ENCODE data around the gene CEP164.

DNA sequence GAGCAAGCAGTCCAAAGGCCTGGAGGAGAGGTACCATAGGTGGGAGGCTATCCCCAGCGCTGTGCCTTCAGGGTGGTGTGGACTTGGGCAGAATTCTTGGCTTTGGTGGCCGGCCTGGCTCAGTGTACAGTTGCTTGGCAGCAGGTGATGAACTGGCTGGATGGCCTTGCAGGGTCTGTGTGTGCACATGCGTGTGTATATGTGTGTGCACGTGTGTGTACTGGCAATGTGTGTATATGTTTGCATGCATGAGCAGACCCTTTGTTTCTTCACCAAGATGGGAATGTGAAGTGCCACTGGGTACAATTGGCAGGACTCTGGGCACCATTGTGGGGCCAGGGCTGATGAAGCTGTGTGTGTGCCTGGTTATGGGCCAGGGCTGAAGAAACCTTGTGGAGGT is 53.0 kb downstream of the CEP164 start:
- TF ChIP-seq, protein P1, sequence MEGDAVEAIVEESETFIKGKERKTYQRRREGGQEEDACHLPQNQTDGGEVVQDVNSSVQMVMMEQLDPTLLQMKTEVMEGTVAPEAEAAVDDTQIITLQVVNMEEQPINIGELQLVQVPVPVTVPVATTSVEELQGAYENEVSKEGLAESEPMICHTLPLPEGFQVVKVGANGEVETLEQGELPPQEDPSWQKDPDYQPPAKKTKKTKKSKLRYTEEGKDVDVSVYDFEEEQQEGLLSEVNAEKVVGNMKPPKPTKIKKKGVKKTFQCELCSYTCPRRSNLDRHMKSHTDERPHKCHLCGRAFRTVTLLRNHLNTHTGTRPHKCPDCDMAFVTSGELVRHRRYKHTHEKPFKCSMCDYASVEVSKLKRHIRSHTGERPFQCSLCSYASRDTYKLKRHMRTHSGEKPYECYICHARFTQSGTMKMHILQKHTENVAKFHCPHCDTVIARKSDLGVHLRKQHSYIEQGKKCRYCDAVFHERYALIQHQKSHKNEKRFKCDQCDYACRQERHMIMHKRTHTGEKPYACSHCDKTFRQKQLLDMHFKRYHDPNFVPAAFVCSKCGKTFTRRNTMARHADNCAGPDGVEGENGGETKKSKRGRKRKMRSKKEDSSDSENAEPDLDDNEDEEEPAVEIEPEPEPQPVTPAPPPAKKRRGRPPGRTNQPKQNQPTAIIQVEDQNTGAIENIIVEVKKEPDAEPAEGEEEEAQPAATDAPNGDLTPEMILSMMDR (conservative IDR thresholded peaks at IDR 0.05; ENCODE audit: low read depth, low read length) = no peak
- TF ChIP-seq EZH2 (IDR thresholded peaks at IDR 0.05; ENCODE audit: low read length, unreplicated experiment) (no peak), EZH2phosphoT487 (IDR thresholded peaks at IDR 0.05; ENCODE audit: borderline replicate concordance, low read length) (no peak)

All from PC-3 (cell line).